ENCODE measurements around the gene PANX2.

Gene PANX2

DNA sequence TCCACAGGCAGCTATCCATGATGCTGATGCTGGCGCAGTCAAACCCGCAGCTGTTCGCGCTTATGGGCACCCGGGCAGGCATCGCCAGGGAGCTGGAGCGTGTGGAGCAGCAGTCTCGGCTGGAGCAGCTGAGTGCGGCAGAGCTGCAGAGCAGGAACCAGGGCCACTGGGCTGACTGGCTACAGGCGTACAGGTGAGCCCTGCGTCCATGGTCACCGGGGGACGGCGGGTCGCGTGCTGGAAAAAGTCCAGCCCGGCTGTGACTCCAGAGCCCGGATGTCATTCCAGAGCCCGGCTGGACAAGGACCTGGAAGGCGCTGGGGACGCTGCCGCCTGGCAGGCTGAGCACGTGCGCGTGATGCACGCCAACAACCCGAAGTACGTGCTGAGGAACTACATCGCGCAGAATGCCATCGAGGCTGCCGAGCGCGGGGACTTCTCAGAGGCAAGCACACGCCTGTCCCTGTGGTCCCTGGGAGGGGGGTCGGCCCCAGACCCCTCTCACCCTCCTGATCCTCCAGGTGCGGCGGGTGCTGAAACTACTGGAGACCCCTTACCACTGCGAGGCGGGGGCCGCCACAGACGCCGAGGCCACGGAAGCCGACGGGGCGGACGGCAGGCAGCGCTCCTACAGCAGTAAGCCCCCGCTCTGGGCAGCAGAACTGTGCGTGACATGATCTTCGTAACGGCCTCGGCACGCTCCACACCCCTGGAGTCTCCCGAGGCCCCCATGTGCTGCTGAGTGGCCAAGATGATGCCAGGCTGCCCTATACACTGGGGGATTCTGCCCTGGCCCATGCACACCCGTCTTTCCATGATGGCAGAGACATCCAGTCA lies 46.4 kb downstream of the PANX2 start:
- DNase-seq = no peak

- no peak for DNase-seq
Measured at GRCh38 chr22:50217543-50218152, 47.1 kb downstream of the PANX2 start.

DNA sequence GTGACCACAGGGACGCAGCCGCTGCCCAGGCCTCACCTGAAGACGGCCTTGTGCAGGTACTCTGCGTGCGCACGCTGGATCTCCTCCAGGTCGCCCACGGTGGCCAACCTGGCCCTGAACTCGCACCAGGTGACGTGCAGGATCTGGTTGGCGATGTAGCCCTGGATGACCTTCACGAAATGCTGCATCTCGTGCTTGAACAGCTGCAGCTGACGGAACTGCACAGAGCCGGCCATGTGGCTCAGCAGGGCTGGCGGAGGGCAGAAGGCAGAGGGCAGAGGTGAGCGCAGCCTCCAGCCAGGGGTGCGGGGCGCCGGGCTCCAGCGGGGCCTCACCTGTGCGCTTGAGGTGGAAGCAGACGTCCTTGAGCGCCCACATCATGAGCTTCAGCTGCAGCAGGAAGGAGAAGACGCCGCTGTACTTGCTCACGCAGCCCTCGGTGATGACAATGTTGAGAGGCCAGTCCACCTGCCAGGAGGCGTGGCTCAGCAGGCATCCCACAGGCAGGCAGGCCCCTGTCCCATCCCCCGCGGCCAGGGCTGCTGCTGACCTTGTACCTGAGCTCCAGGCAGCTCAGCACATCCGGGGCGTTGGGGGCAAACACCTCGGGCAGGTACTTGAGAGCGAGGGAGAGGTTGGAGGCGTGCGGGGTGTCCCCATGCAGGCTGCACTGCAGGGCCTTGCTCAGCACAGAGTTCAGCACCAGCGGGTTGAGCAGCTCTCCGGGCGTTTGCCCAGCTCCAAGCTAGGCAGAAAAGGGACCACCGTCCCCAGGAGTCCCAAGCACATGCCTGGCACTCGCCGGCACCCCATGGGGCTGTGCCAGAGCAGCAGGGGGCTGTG lies 47.8 kb downstream of the PANX2 start:
- DNase-seq = no peak

GRCh38 chr22:50218996-50219727 lies 48.6 kb downstream of the PANX2 start:
- DNase-seq = peak; percentile 3 to 23

DNA sequence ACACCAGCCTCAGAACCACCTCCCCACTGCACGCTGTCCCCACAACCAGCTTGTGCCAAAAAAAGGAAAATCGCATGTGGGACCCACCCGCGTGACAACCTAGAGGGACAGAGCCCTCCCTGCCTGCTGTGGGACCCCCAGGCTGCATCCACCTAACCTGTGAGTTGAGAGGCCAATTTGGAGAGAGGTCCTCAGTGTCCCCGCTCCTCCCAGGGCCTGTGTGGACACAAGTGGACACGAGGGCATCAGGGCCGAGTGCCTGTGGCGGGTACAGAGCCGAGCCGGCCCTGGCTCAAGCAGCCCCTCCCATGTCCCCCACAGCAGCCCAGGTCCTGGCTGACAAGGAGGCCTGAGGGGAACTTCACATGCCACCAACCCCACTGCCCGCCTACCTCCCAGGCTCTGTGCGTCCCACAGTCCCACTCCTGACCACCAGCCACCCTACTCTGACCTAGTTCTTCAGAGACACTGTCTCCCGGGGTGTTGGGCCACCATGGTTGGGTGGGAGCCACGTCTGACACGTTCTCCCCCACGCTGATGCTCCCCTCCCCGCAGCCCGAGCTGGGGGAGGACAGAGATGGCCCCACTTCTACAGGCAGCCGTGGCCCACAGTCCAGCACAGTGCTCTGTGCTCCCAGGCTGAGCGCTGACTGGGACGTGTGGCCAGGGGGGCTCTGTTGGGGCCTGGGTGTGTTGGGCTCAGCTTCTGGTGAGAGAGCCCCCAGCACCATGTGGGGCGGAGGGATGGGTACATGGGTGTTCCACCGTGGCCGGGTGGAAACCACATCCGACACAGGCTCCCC lies 49.5 kb downstream of the PANX2 start:
- no peak for DNase-seq

DNA sequence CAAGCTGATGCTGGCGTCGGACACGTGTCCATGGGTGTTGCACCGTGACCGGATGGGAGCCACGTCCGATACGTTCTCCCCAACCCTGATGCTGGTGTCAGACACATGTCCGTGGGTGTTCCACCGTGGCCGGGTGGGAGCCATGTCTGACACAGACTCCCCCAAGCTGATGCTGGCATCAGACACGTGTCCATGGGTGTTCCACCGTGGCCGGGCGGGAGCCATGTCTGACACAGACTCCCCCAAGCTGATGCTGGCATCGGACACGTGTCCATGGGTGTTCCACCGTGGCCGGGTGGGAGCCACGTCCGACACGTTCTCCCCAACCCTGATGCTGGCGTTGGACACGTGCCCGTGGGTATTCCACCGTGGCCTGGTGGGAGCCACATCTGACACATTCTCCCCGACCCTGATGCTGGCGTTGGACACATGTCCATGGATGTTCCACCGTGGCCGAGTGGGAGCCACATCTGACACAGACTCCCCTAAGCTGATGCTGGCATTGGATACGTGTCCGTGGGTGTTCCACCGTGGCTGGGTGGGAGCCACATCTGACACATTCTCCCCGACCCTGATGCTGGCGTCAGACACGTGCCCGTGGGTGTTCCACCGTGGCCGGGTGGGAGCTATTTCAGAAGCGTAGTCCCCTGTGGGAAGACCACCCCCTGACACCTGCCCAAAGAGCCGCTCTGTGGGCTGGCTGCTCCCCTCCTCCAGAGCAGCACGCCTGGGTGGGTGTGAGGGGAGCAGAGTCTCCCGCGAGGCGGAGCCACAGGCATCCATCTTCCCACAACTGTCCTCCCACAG lies 50.3 kb downstream of the PANX2 start:
- DNase-seq = no peak

- DNase-seq = no peak
Measured at GRCh38 chr22:50221410-50222300, 51.1 kb downstream of the PANX2 start.

GRCh38 chr22:50222508-50222907 lies 52.0 kb downstream of the PANX2 start:
- DNase-seq = no peak

DNA sequence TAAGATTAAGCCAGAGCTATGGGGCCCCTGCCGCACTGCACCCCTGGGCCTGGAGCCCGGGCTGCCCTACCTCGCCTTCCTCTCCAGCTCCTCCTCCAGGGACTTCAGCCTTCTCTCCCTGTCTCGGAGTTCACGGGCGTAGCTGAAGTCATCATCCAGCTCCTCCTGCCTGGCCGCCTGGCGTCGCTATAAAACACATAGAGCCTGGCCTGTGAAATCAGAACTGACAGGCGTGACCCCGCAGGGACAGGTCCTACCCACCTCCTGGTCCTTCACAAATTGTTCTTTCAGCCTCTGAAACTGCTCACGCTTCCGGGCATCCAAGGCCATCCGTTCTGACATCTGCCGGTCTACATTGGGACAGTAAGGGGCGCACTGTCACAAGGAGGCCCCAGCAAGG lies 53.5 kb downstream of the PANX2 start:
- no peak for DNase-seq

GRCh38 chr22:50225200-50225969 lies 54.9 kb downstream of the PANX2 start:
- DNase-seq = no peak

DNA sequence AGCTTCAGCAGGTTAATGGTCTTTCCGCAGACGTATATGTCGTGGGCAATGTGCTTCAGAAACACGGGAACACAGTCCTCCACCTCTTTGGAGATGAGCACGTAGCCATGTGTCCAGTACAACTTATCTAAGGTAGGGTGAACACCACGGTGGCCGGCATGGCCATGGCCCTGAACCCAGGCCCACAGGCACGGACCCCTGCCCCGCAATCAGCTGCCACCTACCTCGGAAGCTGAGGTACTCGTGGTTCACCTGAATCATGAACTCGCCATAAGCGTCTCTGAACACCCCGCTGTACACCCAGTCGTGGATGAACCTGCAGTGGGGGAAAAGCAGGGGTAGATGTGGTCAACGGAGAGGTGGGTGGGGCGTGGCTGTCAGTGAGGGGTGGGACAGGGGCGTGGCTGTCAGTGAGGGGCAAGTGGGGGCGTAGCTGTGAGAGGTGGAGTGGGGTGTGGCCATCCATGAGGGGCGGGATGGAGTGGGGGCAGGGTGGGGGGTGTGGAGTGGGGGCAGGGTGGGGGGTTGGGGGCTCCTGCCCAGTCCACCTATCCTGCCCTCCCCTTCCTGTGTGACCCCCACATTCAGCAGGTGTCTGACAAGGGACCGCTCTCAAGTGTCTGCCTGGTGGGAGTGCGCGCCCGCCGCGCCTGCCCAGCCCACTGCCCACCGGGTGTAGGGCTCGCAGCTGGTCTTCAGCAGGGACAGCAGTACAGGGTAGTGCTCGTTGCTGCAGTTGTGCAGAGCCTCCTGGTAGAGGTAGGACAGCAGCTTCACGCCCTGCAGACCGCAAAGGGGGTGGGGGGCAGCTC lies 55.7 kb downstream of the PANX2 start:
- DNase-seq = no peak

DNA sequence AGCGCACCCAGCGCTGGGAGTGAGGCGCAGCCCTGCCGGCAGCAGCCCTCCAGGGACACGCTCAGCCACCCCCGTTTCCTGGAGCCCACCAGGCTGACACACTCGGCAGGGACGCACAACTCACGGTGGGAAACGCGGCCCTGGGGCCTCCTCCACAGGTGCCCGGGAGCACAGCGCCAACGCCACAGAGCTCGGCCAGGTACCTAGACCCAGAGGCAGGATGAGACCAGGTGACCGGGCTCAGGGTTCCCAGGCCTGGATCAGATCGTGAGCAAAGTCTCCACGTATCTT lies 56.3 kb downstream of the PANX2 start:
- no peak for DNase-seq

- no peak for DNase-seq
Measured at GRCh38 chr22:50227579-50228215, 57.2 kb downstream of the PANX2 start.

- no peak for DNase-seq
Measured at GRCh38 chr22:50228366-50228765, 57.8 kb downstream of the PANX2 start.

DNA sequence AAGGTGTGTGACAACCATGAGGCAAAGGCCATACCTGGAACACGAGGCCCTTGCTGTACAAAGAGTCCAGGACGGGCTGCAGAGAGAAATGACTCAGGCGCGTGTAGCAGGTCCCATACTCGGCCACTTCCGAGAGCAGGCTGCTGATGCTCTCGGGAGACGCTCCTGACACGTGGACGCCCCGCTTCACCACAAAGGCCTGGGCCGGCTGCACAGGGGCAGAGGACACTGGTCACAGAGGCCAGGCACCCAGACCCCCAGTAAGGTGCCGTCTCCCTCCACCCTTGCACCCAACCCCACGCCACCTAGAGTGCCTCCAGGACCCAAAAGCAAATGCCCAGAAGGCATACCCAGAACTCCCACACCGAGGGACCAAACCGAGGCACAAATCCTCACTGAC lies 58.8 kb downstream of the PANX2 start:
- no peak for DNase-seq
